Activated CD8-positive, alpha-beta memory T cell treated with anti-CD3 and anti-CD28 coated beads for 24 hours (primary cell): ENCODE data around the gene PIK3R6.
A peak's percentile ranks its signal among the peaks of the same experiment; 100 is the strongest.

Source experiments
- DNase-seq: peaks from one replicate; pipeline ENCODE4 v3.0.0-alpha.2; 2020

The PIK3R6 gene

GRCh38 chr17:8789743-8790142, 77.7 kb downstream of the PIK3R6 start:
- peak; percentile 30 for DNase-seq

- DNase-seq: no peak
Observed at GRCh38 chr17:8788998-8789397, 78.5 kb downstream of the PIK3R6 start.

- peak; percentile 89 for DNase-seq
Observed at GRCh38 chr17:8785547-8786413, 81.7 kb downstream of the PIK3R6 start.

GRCh38 chr17:8782176-8782575, 85.3 kb downstream of the PIK3R6 start:
- no peak for DNase-seq

- no peak for DNase-seq
Observed at GRCh38 chr17:8781776-8782175, 85.7 kb downstream of the PIK3R6 start.

- no peak for DNase-seq
Observed at GRCh38 chr17:8776881-8777280, 90.6 kb downstream of the PIK3R6 start.

GRCh38 chr17:8776248-8776647, 91.2 kb downstream of the PIK3R6 start:
- no peak for DNase-seq

GRCh38 chr17:8766731-8767130, 100.7 kb downstream of the PIK3R6 start:
- DNase-seq: no peak

- DNase-seq: no peak
Observed at GRCh38 chr17:8762012-8762411, 105.5 kb downstream of the PIK3R6 start.

- no peak for DNase-seq
Observed at GRCh38 chr17:8758137-8758596, 109.3 kb downstream of the PIK3R6 start, which contains the start of gene SPDYE4. Gene SPDYE4 (minus strand): TSS chr17:8758546. CDS start chr17:8758382, 164 bp downstream.

GRCh38 chr17:8757189-8757588, 110.3 kb downstream of the PIK3R6 start:
- DNase-seq: no peak

GRCh38 chr17:8755590-8756255, 111.8 kb downstream of the PIK3R6 start:
- DNase-seq: peak; percentile 13

- peak; percentile 5 for DNase-seq
Observed at GRCh38 chr17:8754890-8755289, 112.6 kb downstream of the PIK3R6 start.

- DNase-seq: no peak
Observed at GRCh38 chr17:8753976-8754440, 113.5 kb downstream of the PIK3R6 start.

- peak; percentile 41 for DNase-seq
Observed at GRCh38 chr17:8753136-8753975, 114.1 kb downstream of the PIK3R6 start.
